PC-9 (cell line): Measurements from ENCODE around the gene TMEM125. TPM values are rescaled to one million over a fixed set of nuclear protein-coding genes. Genes with fewer than 3 reads are reported as not detected.

ENCODE experiments used
- BruUV-seq: library from RNA; stranded (reverse); fragments of 400-500 nt; replicated peaks from 2 replicates; lab custom pipeline; 2021; lab: Mats Ljungman, UMichigan
- CTCF ChIA-PET: fragments of 300-600 bp; sonication (Branson Sonifier 250); formaldehyde crosslinking; loops from one replicate; lab custom pipeline; 2022; ENCODE audit warnings: antibody characterized with exemption; lab: Charles Lee
- POLR2A ChIA-PET: fragments of 300-600 bp; sonication (Branson Sonifier 250); formaldehyde crosslinking; loops from one replicate; lab custom pipeline; 2022; ENCODE audit warnings: antibody characterized with exemption; ENCODE audit not compliant: unreplicated experiment; lab: Charles Lee
- DNase-seq, 2 experiments: peaks; one replicate each; pipeline versions ENCODE4 v3.0.0 to v3.0.0-alpha.2; 2015 to 2022; ENCODE audit warnings: mixed read lengths in 1 of 2
- H2AFZ ChIP-seq: fragments of 200-600 bp; sonication (generic); 2 replicates; pipeline ENCODE4 v1.8.1; 2017; ENCODE audit warnings: antibody characterized with exemption
- H3F3A ChIP-seq: fragments of 200-600 bp; sonication (generic); 2 replicates; pipeline ENCODE4 v1.8.1; 2017; ENCODE audit warnings: antibody characterized with exemption, mild to moderate bottlenecking, low read depth; ENCODE audit not compliant: insufficient read depth
- H3K27ac ChIP-seq: fragments of 200-600 bp; sonication (generic); 2 replicates; pipeline ENCODE4 v1.6.1; 2016; ENCODE audit warnings: mixed run types
- H3K27me3 ChIP-seq: fragments of 200-600 bp; sonication (generic); 2 replicates; pipeline ENCODE4 v1.6.1; 2016; ENCODE audit warnings: low read depth, mixed run types; ENCODE audit not compliant: insufficient read depth
- H3K36me3 ChIP-seq: fragments of 200-600 bp; sonication (generic); 2 replicates; pipeline ENCODE4 v1.6.1; 2016; ENCODE audit warnings: low read depth, mixed run types
- H3K4me1 ChIP-seq: fragments of 200-600 bp; sonication (generic); replicated peaks from 2 replicates; pipeline ENCODE4 v1.6.1; 2016; ENCODE audit warnings: mixed run types; ENCODE audit not compliant: insufficient read depth
- H3K4me2 ChIP-seq: fragments of 200-600 bp; sonication (generic); 2 replicates; pipeline ENCODE4 v1.6.1; 2017; ENCODE audit warnings: mixed run types
- H3K4me3 ChIP-seq: fragments of 200-600 bp; sonication (generic); 2 replicates; pipeline ENCODE4 v1.6.1; 2016; ENCODE audit warnings: mixed run types
- H3K79me2 ChIP-seq: fragments of 200-600 bp; sonication (generic); 2 replicates; pipeline ENCODE4 v1.6.1; 2017; ENCODE audit warnings: low read depth, mixed run types
- H3K9me2 ChIP-seq: fragments of 200-600 bp; sonication (generic); 2 replicates; pipeline ENCODE4 v1.8.1; 2017; ENCODE audit warnings: mild to moderate bottlenecking; ENCODE audit not compliant: insufficient read depth
- H3K9me3 ChIP-seq: fragments of 200-600 bp; sonication (generic); 2 replicates; pipeline ENCODE4 v1.8.1; 2016; ENCODE audit warnings: low read depth; ENCODE audit not compliant: insufficient read depth
- H4K20me1 ChIP-seq: fragments of 200-600 bp; sonication (generic); 2 replicates; pipeline ENCODE4 v1.8.1; 2017; ENCODE audit not compliant: insufficient read depth
- EZH2 ChIP-seq: fragments of 200-600 bp; sonication (generic); IDR thresholded peaks from 2 replicates; pipeline ENCODE4 v1.8.0; 2017; ENCODE audit warnings: antibody characterized with exemption, low read depth
- intact Hi-C: fragments of 100-400 bp; cut with micrococcal nuclease; formaldehyde crosslinking; loops from one replicate; pipeline ENCODE4 v1.10.0; 2022; ENCODE audit not compliant: unreplicated experiment
- total RNA-seq: library from RNA; stranded (reverse); gene quantifications from 2 replicates; pipeline ENCODE4 v1.2.3, GENCODE V29; 2021
- TF ChIP-seq, protein P1 (sequence below): fragments of 200-600 bp; sonication (generic); conservative IDR thresholded peaks from 2 replicates; pipeline ENCODE4 v1.6.1; 2017; ENCODE audit warnings: mixed run types, antibody characterized with exemption, mild to moderate bottlenecking, moderate library complexity

Gene TMEM125
- total RNA-seq, 1 experiment from 2014 or later: 55.6 TPM

DNA sequence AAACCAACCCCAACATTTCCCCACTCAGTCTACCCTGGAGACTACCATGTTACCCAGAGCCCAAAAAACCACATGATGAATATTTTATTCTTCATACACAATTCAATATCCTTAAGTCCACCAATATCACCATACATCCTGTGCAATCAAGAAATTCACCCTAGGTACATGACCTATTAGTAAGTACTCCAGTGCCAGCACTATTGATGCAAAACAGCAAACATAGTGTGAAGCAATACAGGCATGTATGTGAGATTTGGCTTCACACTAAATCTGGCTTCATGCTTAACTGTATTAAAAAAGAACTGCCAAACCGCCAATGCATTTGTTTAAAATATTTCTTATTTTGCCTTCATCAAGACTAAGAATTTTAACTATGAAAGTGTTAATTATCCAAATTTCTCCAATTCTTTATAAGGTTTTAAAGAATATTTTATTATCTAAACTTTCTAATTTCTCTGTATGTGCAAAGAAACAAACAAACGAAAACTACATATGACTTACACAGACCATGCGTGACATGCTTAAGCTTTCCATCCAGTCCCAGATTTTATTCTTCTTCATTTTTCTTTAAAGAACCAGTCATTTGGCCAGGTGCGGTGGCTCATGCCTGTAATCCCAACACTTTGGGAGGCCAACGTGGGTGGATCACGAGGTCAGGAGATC lies 22.4 kb upstream of the TMEM125 start:
- DNase-seq: no peak
- Histone ChIP-seq H2AFZ (no peak overlapping the region), H3K9me2 (no peaks in the 10 kb centered on the region; the same call in 1 of the 2 replicates), H3K27me3 (no peaks in the 10 kb centered on the region), H3K4me3 (no peak overlapping the region), H3K4me2 (no peak overlapping the region), H4K20me1 (no peaks in the 10 kb centered on the region), H3K36me3 (no peaks in the 10 kb centered on the region), H3K9me3 (peaks cover 14% of the 10 kb centered on the region; the same call in 1 of the 2 replicates), H3K27ac (no peak overlapping the region), H3K4me1 (no peaks in the 10 kb centered on the region), H3F3A (no peaks in the 10 kb centered on the region), H3K79me2 (no peaks in the 10 kb centered on the region)
- BruUV-seq: no TSS peak
- ChIA-PET CTCF (no interaction called here), POLR2A (no interaction called here)
- no peak for TF ChIP-seq EZH2
- TF ChIP-seq, protein P1, sequence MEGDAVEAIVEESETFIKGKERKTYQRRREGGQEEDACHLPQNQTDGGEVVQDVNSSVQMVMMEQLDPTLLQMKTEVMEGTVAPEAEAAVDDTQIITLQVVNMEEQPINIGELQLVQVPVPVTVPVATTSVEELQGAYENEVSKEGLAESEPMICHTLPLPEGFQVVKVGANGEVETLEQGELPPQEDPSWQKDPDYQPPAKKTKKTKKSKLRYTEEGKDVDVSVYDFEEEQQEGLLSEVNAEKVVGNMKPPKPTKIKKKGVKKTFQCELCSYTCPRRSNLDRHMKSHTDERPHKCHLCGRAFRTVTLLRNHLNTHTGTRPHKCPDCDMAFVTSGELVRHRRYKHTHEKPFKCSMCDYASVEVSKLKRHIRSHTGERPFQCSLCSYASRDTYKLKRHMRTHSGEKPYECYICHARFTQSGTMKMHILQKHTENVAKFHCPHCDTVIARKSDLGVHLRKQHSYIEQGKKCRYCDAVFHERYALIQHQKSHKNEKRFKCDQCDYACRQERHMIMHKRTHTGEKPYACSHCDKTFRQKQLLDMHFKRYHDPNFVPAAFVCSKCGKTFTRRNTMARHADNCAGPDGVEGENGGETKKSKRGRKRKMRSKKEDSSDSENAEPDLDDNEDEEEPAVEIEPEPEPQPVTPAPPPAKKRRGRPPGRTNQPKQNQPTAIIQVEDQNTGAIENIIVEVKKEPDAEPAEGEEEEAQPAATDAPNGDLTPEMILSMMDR: no peak
- intact Hi-C loops: no loop called here

- H3F3A ChIP-seq: no peaks in the 10 kb centered on the region
- POLR2A ChIA-PET: no interaction called here
- CTCF ChIA-PET: interaction anchor here (0.6 kb wide), 1 partner anchor 682 kb away, joined by 9 read pairs; no protein-coding TSS in a partner anchor
- H3K9me3 ChIP-seq: peaks cover 14% of the 10 kb centered on the region; the same call in 1 of the 2 replicates
- no peaks in the 10 kb centered on the region for H3K36me3 ChIP-seq
- H3K4me3 ChIP-seq: no peak overlapping the region
- no peak overlapping the region for H2AFZ ChIP-seq
- intact Hi-C loops: no loop called here
- H3K27ac ChIP-seq: no peak overlapping the region
- no peak for TF ChIP-seq EZH2
- TF ChIP-seq, protein P1: no peak
- no peaks in the 10 kb centered on the region for H3K27me3 ChIP-seq
- H3K79me2 ChIP-seq: no peaks in the 10 kb centered on the region
- DNase-seq: no peak
- H3K4me1 ChIP-seq: no peaks in the 10 kb centered on the region
- no peaks in the 10 kb centered on the region for H4K20me1 ChIP-seq
- BruUV-seq: no TSS peak
- H3K9me2 ChIP-seq: no peaks in the 10 kb centered on the region
- H3K4me2 ChIP-seq: no peak overlapping the region
Measured at GRCh38 chr1:43250351-43250761, 19.4 kb upstream of the TMEM125 start.

DNA sequence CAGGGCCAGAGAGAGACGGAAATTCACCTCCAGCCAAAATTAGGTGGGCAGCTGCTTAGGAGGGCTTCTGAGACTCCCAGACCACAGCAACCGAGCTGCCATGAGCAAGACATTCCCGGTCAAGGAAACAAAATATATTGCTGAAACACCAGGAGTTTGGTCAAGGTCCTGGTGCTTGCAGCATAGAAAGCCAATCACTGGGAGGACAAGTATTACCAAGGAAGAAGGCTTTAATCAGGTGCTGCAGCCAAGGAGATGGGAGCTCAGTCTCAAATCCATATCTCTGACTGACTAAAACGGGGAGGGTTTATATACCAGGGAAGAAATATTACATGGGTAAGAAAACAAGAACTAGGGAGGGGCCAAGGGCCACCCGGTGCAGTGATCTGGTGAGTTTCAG lies 18.8 kb upstream of the TMEM125 start:
- H3K27ac ChIP-seq: no peak overlapping the region
- no peak for DNase-seq
- H3K27me3 ChIP-seq: no peaks in the 10 kb centered on the region
- no TSS peak for BruUV-seq
- no peaks in the 10 kb centered on the region; the same call in 1 of the 2 replicates for H3F3A ChIP-seq
- ChIA-PET POLR2A (no interaction called here), CTCF (interaction anchor here (0.6 kb wide), 1 partner anchor 683 kb away, joined by 9 read pairs; no protein-coding TSS in a partner anchor)
- intact Hi-C loops: no loop called here
- TF ChIP-seq EZH2: no peak
- no peak overlapping the region for H3K4me3 ChIP-seq
- peaks cover 1% of the 10 kb centered on the region for H3K4me1 ChIP-seq
- H2AFZ ChIP-seq: no peak overlapping the region
- H3K9me3 ChIP-seq: peaks cover 14% of the 10 kb centered on the region; the same call in 1 of the 2 replicates
- no peaks in the 10 kb centered on the region for H3K79me2 ChIP-seq
- no peaks in the 10 kb centered on the region for H3K9me2 ChIP-seq
- H4K20me1 ChIP-seq: no peaks in the 10 kb centered on the region
- no peaks in the 10 kb centered on the region for H3K36me3 ChIP-seq
- H3K4me2 ChIP-seq: no peak overlapping the region
